Measurements from ENCODE around the gene MFAP4.

GRCh38 chr17:19398301-19399181, 11.6 kb upstream of the MFAP4 start:
- no peak for TF ChIP-seq EZH2 (IDR thresholded peaks at IDR 0.05; ENCODE audit: low read length, unreplicated experiment)
- TF ChIP-seq, protein P1, sequence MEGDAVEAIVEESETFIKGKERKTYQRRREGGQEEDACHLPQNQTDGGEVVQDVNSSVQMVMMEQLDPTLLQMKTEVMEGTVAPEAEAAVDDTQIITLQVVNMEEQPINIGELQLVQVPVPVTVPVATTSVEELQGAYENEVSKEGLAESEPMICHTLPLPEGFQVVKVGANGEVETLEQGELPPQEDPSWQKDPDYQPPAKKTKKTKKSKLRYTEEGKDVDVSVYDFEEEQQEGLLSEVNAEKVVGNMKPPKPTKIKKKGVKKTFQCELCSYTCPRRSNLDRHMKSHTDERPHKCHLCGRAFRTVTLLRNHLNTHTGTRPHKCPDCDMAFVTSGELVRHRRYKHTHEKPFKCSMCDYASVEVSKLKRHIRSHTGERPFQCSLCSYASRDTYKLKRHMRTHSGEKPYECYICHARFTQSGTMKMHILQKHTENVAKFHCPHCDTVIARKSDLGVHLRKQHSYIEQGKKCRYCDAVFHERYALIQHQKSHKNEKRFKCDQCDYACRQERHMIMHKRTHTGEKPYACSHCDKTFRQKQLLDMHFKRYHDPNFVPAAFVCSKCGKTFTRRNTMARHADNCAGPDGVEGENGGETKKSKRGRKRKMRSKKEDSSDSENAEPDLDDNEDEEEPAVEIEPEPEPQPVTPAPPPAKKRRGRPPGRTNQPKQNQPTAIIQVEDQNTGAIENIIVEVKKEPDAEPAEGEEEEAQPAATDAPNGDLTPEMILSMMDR (conservative IDR thresholded peaks at IDR 0.05; ENCODE audit: low read depth, low read length) = no peak
